Osteocyte (in vitro differentiated cells): ENCODE data around the gene PTPRN2. TPM values are rescaled to one million over a fixed set of nuclear protein-coding genes. Genes with fewer than 3 reads are reported as not detected.

Source experiments
- DNase-seq: peaks from one replicate; pipeline ENCODE4 v3.0.0; 2021; ENCODE audit warnings: mixed read lengths; ENCODE audit not compliant: unreplicated experiment; ENCODE audit errors: extremely low spot score
- H3K27ac Mint-ChIP-seq: one replicate; pipeline ENCODE4 v1.8.0; 2021; ENCODE audit warnings: mild to moderate bottlenecking, mixed read lengths; ENCODE audit not compliant: unreplicated experiment
- H3K27me3 Mint-ChIP-seq: one replicate; pipeline ENCODE4 v1.8.0; 2021; ENCODE audit warnings: mixed read lengths; ENCODE audit not compliant: unreplicated experiment
- H3K36me3 Mint-ChIP-seq: one replicate; pipeline ENCODE4 v1.8.0; 2021; ENCODE audit warnings: mixed read lengths; ENCODE audit not compliant: unreplicated experiment
- H3K4me1 Mint-ChIP-seq: one replicate; pipeline ENCODE4 v1.8.0; 2021; ENCODE audit warnings: mixed read lengths; ENCODE audit not compliant: unreplicated experiment
- H3K4me3 Mint-ChIP-seq: one replicate; pipeline ENCODE4 v1.8.0; 2021; ENCODE audit warnings: mild to moderate bottlenecking, moderate library complexity, mixed read lengths; ENCODE audit not compliant: unreplicated experiment
- H3K9me3 Mint-ChIP-seq: one replicate; pipeline ENCODE4 v1.8.0; 2021; ENCODE audit warnings: mixed read lengths; ENCODE audit not compliant: unreplicated experiment
- total RNA-seq: library from RNA; stranded (reverse); gene quantifications from 2 replicates; pipeline ENCODE4 v1.2.1, GENCODE V29; 2021
- TF ChIP-seq, protein P1 (sequence below): fragments of 200-600 bp; sonication (generic); IDR thresholded peaks from 2 replicates; pipeline ENCODE4 v1.5.0; 2021; ENCODE audit warnings: antibody characterized with exemption, mild to moderate bottlenecking, moderate library complexity

The PTPRN2 gene
- total RNA-seq, 1 donor from 2014 or later = 0.59 TPM

DNA sequence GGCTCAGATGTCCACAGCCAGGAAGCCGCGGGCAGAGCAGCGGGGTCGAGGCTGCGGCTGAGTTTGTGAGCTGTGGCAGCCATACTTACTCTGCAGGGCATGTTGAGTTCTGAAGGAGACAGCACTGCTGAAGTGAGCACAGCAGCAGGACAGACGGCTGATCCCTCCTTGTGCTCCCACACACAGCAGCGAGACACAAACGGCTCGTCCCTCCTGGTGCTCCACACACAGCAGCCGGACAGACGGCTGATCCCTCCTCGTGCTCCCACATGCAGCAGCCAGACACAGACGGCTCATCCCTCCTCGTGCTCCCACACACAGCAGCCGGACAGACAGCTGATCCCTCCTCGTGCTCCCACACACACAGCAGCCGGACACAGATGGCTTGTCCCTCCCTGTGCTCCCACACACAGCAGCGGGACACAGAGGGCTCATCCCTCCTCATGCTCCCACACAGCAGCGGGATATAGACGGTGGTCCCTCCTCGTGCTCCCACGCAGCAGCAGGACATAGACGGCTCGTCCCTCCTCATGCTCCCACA lies 305.1 kb downstream of the PTPRN2 start:
- Mint-ChIP-seq H3K4me3 (no peak overlapping the region), H3K9me3 (peaks cover 35% of the 10 kb centered on the region), H3K27ac (no peak overlapping the region), H3K27me3 (no peaks in the 10 kb centered on the region), H3K36me3 (peaks cover 2% of the 10 kb centered on the region), H3K4me1 (no peaks in the 10 kb centered on the region)
- TF ChIP-seq, protein P1, sequence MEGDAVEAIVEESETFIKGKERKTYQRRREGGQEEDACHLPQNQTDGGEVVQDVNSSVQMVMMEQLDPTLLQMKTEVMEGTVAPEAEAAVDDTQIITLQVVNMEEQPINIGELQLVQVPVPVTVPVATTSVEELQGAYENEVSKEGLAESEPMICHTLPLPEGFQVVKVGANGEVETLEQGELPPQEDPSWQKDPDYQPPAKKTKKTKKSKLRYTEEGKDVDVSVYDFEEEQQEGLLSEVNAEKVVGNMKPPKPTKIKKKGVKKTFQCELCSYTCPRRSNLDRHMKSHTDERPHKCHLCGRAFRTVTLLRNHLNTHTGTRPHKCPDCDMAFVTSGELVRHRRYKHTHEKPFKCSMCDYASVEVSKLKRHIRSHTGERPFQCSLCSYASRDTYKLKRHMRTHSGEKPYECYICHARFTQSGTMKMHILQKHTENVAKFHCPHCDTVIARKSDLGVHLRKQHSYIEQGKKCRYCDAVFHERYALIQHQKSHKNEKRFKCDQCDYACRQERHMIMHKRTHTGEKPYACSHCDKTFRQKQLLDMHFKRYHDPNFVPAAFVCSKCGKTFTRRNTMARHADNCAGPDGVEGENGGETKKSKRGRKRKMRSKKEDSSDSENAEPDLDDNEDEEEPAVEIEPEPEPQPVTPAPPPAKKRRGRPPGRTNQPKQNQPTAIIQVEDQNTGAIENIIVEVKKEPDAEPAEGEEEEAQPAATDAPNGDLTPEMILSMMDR = no peak
- peak; percentile 67 for DNase-seq

DNA sequence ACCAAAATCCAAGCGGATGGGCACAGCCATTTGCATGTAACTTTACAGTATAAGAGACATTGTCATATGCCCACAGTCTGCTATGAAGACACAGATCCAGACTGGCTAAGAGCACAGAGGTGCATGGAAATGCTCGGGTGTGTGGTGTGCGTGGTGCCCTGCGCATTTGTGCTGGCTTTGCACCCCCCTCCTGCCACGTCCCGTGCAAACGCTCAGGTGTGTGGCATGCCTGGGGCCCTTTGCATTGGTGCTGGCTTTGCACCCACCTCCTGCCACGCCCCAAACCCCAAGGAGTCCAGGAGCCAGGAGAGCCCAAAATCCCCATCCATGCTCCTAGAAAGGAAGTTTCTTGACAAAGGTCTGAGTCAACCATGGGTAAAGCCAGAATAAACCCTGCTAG lies 306.2 kb downstream of the PTPRN2 start:
- Mint-ChIP-seq H3K27me3 (no peaks in the 10 kb centered on the region), H3K9me3 (peaks cover 24% of the 10 kb centered on the region), H3K4me3 (no peak overlapping the region), H3K36me3 (peaks cover 2% of the 10 kb centered on the region), H3K4me1 (no peaks in the 10 kb centered on the region), H3K27ac (no peak overlapping the region)
- DNase-seq = peak; percentile 77
- TF ChIP-seq, protein P1 = no peak

DNA sequence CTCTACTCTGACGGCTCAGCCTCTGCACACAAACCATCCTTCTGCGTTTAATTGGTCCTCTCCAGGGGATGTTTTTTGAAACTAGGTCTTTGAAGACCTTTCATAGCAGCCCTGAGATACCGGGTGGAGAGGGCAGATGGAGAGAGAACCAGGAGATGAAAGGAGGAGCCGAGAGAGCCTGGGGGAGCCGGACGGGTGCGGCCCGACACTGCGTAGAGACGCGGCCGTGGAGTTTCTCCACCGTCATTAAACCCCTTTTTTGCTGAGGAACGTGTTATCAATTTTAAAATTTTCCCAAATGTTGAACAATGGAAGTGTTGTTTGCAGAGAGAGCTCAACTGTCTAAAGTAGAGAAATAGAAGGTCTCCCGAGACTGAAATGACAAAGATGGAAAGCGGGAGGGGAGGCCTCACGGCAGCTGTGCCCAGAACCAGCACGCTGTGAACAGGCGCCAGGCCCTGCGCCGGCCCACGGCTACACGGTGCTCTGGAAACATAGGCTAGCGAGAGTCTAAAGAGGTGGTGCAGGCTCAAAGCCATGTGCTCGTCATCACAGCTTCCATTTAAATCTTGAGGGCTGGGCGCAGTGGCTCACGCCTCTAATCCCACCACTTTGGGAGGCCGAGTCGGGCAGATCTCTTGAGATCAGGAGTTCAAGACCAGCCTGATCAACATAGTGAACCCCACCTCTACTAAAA lies 307.0 kb downstream of the PTPRN2 start:
- Mint-ChIP-seq H3K4me3 (no peak overlapping the region), H3K27ac (no peak overlapping the region), H3K9me3 (peaks cover 20% of the 10 kb centered on the region), H3K27me3 (no peaks in the 10 kb centered on the region), H3K36me3 (peaks cover 2% of the 10 kb centered on the region), H3K4me1 (no peaks in the 10 kb centered on the region)
- TF ChIP-seq, protein P1 = no peak
- DNase-seq = peak; percentile 75

DNA sequence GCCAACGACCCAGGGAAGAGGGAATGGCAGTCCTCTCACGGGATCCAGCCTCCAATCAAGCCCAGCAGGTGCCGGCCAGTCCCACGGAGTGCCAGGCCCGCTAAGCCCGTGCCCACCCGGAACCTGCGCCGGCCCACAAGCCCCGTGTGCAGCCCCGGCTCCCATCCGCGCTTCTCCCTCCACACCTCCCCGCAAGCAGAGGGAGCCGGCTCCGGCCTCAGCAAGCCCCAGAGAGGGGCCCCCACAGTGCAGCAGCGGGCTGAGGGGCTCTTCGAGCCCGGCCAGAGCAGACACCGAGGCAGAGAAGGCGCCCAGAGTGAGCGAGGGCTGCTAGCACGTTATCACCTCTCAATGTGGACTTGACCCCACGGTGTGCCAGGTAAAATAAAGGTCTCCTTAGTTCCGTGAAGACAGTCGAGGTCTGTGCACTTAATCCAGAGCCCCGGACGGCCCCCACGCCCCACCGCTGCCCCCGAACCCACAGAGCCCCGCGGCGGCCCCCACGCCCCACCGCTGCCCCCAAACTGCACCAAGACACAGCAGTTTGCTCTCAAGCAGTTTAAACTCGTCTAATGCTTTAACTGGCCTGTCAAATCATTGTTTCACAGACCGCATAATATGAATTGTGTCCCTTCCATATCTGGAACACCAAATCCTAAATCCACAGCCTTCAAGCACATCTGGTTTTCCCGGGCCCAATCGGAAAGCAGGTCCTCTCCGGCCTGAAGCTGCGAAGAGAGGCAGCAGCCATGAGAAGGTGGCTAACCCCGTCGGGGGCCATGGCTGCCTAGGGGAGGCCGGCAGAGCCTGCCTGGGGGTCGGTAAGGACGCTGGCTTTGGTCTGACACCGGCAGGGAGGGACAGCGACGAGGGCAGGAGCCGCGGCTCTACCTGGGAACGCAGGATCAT lies 307.8 kb downstream of the PTPRN2 start:
- DNase-seq = peak; percentile 80
- H3K4me3 Mint-ChIP-seq = no peak overlapping the region

More for the DNA sequence above, 307.8 kb downstream of the PTPRN2 start:
- Mint-ChIP-seq H3K9me3 (peaks cover 16% of the 10 kb centered on the region), H3K27ac (no peak overlapping the region), H3K27me3 (no peaks in the 10 kb centered on the region), H3K36me3 (no peaks in the 10 kb centered on the region), H3K4me1 (no peaks in the 10 kb centered on the region)
- TF ChIP-seq, protein P1 = no peak
